IMR-90 (cell line): Measurements from ENCODE around the gene HSD3B1. TPM values are rescaled to one million over a fixed set of nuclear protein-coding genes. Genes with fewer than 3 reads are reported as not detected.

ENCODE experiments used
- ATAC-seq: fragments of 200-7000 bp; cut with Tn5 transposase; 2 replicates; pipeline ENCODE4 v1.9.1; 2020; ENCODE audit warnings: low read depth, mild to moderate bottlenecking, moderate library complexity
- BruUV-seq: library from RNA; stranded (reverse); fragments of 400-500 nt; replicated peaks from 2 replicates; lab custom pipeline; 2021; lab: Mats Ljungman, UMichigan
- CTCF ChIA-PET: fragments of 300-600 bp; formaldehyde crosslinking; extraction: SDS; loops from one replicate; lab custom pipeline; 2021; ENCODE audit warnings: antibody characterized with exemption; lab: Yijun Ruan, JAX
- POLR2A ChIA-PET: fragments of 300-600 bp; sonication (Branson Sonifier 250); formaldehyde crosslinking; loops from one replicate; lab custom pipeline; 2022; ENCODE audit warnings: antibody characterized with exemption; ENCODE audit not compliant: unreplicated experiment; lab: Charles Lee
- DNase-seq: peaks from one replicate; pipeline ENCODE4 v3.0.0; 2013
- H2AFZ ChIP-seq: replicated peaks from 2 replicates; pipeline ENCODE3; 2013; ENCODE audit warnings: low read length, mild to moderate bottlenecking; ENCODE audit not compliant: poor library complexity
- H2AK5ac ChIP-seq: 2 replicates; pipeline ENCODE4 v1.6.1; 2013; ENCODE audit warnings: low read depth, low read length, inconsistent platforms
- H2AK9ac ChIP-seq: replicated peaks from 2 replicates; pipeline ENCODE3; 2013; ENCODE audit warnings: mild to moderate bottlenecking, low read depth, low read length, moderate library complexity; ENCODE audit not compliant: poor library complexity
- H2BK120ac ChIP-seq: 2 replicates; pipeline ENCODE4 v1.6.1; 2013; ENCODE audit warnings: low read depth, low read length, inconsistent platforms
- H2BK15ac ChIP-seq: 3 replicates; pipeline ENCODE4 v1.6.1; 2013; ENCODE audit warnings: low read depth, low read length, inconsistent platforms
- H2BK20ac ChIP-seq: 2 replicates; pipeline ENCODE4 v1.6.1; 2013; ENCODE audit warnings: low read depth, mild to moderate bottlenecking, inconsistent platforms, low read length, moderate library complexity
- H2BK5ac ChIP-seq: 2 replicates; pipeline ENCODE4 v1.6.1; 2013; ENCODE audit warnings: mild to moderate bottlenecking, low read depth, low read length, inconsistent platforms; ENCODE audit not compliant: poor library complexity, severe bottlenecking
- H3K14ac ChIP-seq: replicated peaks from 2 replicates; pipeline ENCODE4 v1.6.1; 2013; ENCODE audit warnings: low read depth, low read length, inconsistent platforms
- H3K18ac ChIP-seq: 2 replicates; pipeline ENCODE4 v1.6.1; 2013; ENCODE audit warnings: low read depth, low read length, control low read depth
- H3K23ac ChIP-seq: 2 replicates; pipeline ENCODE4 v1.6.1; 2013; ENCODE audit warnings: low read depth, low read length, inconsistent platforms
- H3K27ac ChIP-seq: 2 replicates; pipeline ENCODE4 v1.5.1; 2013; ENCODE audit warnings: mild to moderate bottlenecking, control low read depth, low read length; ENCODE audit not compliant: insufficient read depth
- H3K27me3 ChIP-seq: 2 replicates; pipeline ENCODE4 v1.6.1; 2013; ENCODE audit warnings: low read length; ENCODE audit not compliant: control insufficient read depth, insufficient read depth
- H3K36me3 ChIP-seq: 2 replicates; pipeline ENCODE4 v1.6.1; 2013; ENCODE audit warnings: low read length, mixed read lengths; ENCODE audit not compliant: control insufficient read depth, insufficient read depth
- H3K4ac ChIP-seq: 2 replicates; pipeline ENCODE4 v1.6.1; 2013; ENCODE audit warnings: low read depth, low read length, inconsistent platforms
- H3K4me1 ChIP-seq: 2 replicates; pipeline ENCODE4 v1.6.1; 2013; ENCODE audit warnings: low read length, mixed read lengths; ENCODE audit not compliant: control insufficient read depth, insufficient read depth
- H3K4me2 ChIP-seq: 2 replicates; pipeline ENCODE4 v1.6.1; 2013; ENCODE audit warnings: low read depth, mild to moderate bottlenecking, control low read depth, low read length, moderate library complexity
- H3K4me3 ChIP-seq: 2 replicates; pipeline ENCODE4 v1.5.1; 2013; ENCODE audit warnings: low read depth, mild to moderate bottlenecking, control low read depth, low read length, moderate library complexity; ENCODE audit not compliant: insufficient read depth
- H3K56ac ChIP-seq: 2 replicates; pipeline ENCODE4 v1.6.1; 2013; ENCODE audit warnings: low read length, inconsistent platforms; ENCODE audit not compliant: insufficient read depth; ENCODE audit errors: extremely low read depth
- H3K79me1 ChIP-seq, 2 experiments: 2 replicates each; pipeline ENCODE4 v1.6.1; 2013; ENCODE audit warnings: low read length in 2 of 2, inconsistent platforms in 1 of 2, low read depth in 1 of 2
- H3K9ac ChIP-seq: 2 replicates; pipeline ENCODE4 v1.6.1; 2013; ENCODE audit warnings: low read depth, low read length, control low read depth
- H3K9me1 ChIP-seq: 2 replicates; pipeline ENCODE4 v1.6.1; 2013; ENCODE audit warnings: low read length, inconsistent platforms; ENCODE audit not compliant: insufficient read depth
- H3K9me3 ChIP-seq: 2 replicates; pipeline ENCODE4 v1.6.1; 2013; ENCODE audit warnings: low read length; ENCODE audit not compliant: control insufficient read depth, insufficient read depth
- H4K20me1 ChIP-seq: 2 replicates; pipeline ENCODE4 v1.6.1; 2013; ENCODE audit warnings: low read length, inconsistent platforms; ENCODE audit not compliant: insufficient read depth
- H4K5ac ChIP-seq: 2 replicates; pipeline ENCODE4 v1.6.1; 2013; ENCODE audit warnings: mild to moderate bottlenecking, low read depth, low read length, control low read depth
- H4K8ac ChIP-seq, 2 experiments: 2 replicates each; pipeline ENCODE4 v1.6.1; 2013; ENCODE audit warnings: low read depth in 2 of 2, low read length in 2 of 2, control low read depth in 1 of 2, inconsistent platforms in 1 of 2
- H4K91ac ChIP-seq: 2 replicates; pipeline ENCODE4 v1.6.1; 2013; ENCODE audit warnings: low read depth, low read length, inconsistent platforms; ENCODE audit not compliant: insufficient read depth
- BHLHE40 ChIP-seq: fragments of 150-350 bp; IDR thresholded peaks from 2 replicates; pipeline ENCODE4 v1.6.1; 2016; ENCODE audit warnings: mild to moderate bottlenecking, low read depth, low read length
- CEBPB ChIP-seq: IDR thresholded peaks from 2 replicates; pipeline ENCODE4 v1.6.1; 2012; ENCODE audit warnings: low read depth, low read length, improper control_type of control experiment
- CHD1 ChIP-seq: IDR thresholded peaks from 2 replicates; pipeline ENCODE4 v1.6.1; 2012; ENCODE audit warnings: low read depth, low read length, improper control_type of control experiment
- CTCF ChIP-seq: conservative IDR thresholded peaks from 2 replicates; pipeline ENCODE4 v1.5.1; 2012; ENCODE audit warnings: mild to moderate bottlenecking, low read depth, low read length, improper control_type of control experiment
- ELK1 ChIP-seq: fragments of 150-350 bp; IDR thresholded peaks from 2 replicates; pipeline ENCODE4 v1.6.1; 2016; ENCODE audit warnings: low read depth, mild to moderate bottlenecking, low read length, moderate library complexity, borderline replicate concordance
- FOS ChIP-seq: fragments of 150-350 bp; IDR thresholded peaks from 2 replicates; pipeline ENCODE4 v1.6.1; 2016; ENCODE audit warnings: low read depth, low read length
- MAFK ChIP-seq: IDR thresholded peaks from 2 replicates; pipeline ENCODE4 v1.6.1; 2012; ENCODE audit warnings: low read depth, low read length, improper control_type of control experiment
- MAZ ChIP-seq: IDR thresholded peaks from 2 replicates; pipeline ENCODE4 v1.6.1; 2012; ENCODE audit warnings: low read depth, mild to moderate bottlenecking, low read length, improper control_type of control experiment, moderate library complexity, borderline replicate concordance
- MXI1 ChIP-seq: IDR thresholded peaks from 2 replicates; pipeline ENCODE4 v1.6.1; 2012; ENCODE audit warnings: low read depth, mild to moderate bottlenecking, low read length, moderate library complexity, borderline replicate concordance
- NFE2L2 ChIP-seq: fragments of 150-350 bp; IDR thresholded peaks from 2 replicates; pipeline ENCODE4 v1.6.1; 2016; ENCODE audit warnings: low read depth, mild to moderate bottlenecking, low read length
- POLR2A ChIP-seq: IDR thresholded peaks from 2 replicates; pipeline ENCODE4 v1.6.1; 2012; ENCODE audit warnings: mild to moderate bottlenecking, low read depth, low read length
- RAD21 ChIP-seq: IDR thresholded peaks from 2 replicates; pipeline ENCODE4 v1.6.1; 2012; ENCODE audit warnings: low read length, improper control_type of control experiment
- RCOR1 ChIP-seq: IDR thresholded peaks from 2 replicates; pipeline ENCODE4 v1.6.1; 2012; ENCODE audit warnings: mild to moderate bottlenecking, low read length, improper control_type of control experiment; ENCODE audit not compliant: insufficient replicate concordance
- RFX5 ChIP-seq: IDR thresholded peaks from 2 replicates; pipeline ENCODE4 v1.8.0; 2012; ENCODE audit warnings: low read depth, mild to moderate bottlenecking, low read length, moderate library complexity
- SMC3 ChIP-seq: fragments of 150-350 bp; IDR thresholded peaks from 2 replicates; pipeline ENCODE4 v1.6.1; 2016; ENCODE audit warnings: low read depth, mild to moderate bottlenecking, antibody characterized with exemption, low read length, moderate library complexity
- USF2 ChIP-seq: fragments of 150-350 bp; IDR thresholded peaks from 2 replicates; pipeline ENCODE4 v1.6.1; 2017; ENCODE audit warnings: mild to moderate bottlenecking, antibody characterized with exemption, low read length, low read depth
- WGBS, 2 experiments: methylation state at CpG; one replicate each; pipeline versions ENCODE4 v1.1.5 to v1.1.7; 2013; ENCODE audit warnings: missing lambda C conversion rate in 2 of 2; ENCODE audit not compliant: insufficient read length in 1 of 2; ENCODE audit errors: extremely low coverage in 2 of 2; 5-methylcytosine and 5-hydroxymethylcytosine counted together
- dilution Hi-C: fragments of 300-500 bp; cut with HindIII; formaldehyde crosslinking; loops from one replicate; pipeline ENCODE4 v1.14.3; 2018; ENCODE audit warnings: low sequenced_read_pairs; ENCODE audit not compliant: unreplicated experiment
- in situ Hi-C: fragments of 300-500 bp; cut with MboI; formaldehyde crosslinking; loops from 3 replicates; pipeline ENCODE4 v1.14.3; 2019; ENCODE audit warnings: low sequenced_read_pairs, inconsistent platforms, mixed read lengths
- intact Hi-C: fragments of 100-400 bp; cut with micrococcal nuclease; formaldehyde crosslinking; loops from 2 replicates; pipeline ENCODE4 v1.10.0; 2022
- polyA plus RNA-seq, 3 experiments: library from polyadenylated mRNA; depleted of rRNA; stranded (reverse); fragments of >200 nt; gene quantifications; 2 replicates each; pipeline ENCODE4 v1.2.3, GENCODE V29; 2012; ENCODE audit warnings: low replicate concordance in 1 of 3
- total RNA-seq: library from RNA; depleted of rRNA; stranded (reverse); fragments of >200 nt; gene quantifications from 2 replicates; pipeline ENCODE4 v1.2.3, GENCODE V29; 2012

HSD3B1 gene
- total and polyA plus RNA-seq, 2 of the 4 experiments (the other 2 are of a cell fraction) = not detected

GRCh38 chr1:119489201-119489600 lies 17.8 kb upstream of the HSD3B1 start:
- TF ChIP-seq CEBPB = no peak
- TF ChIP-seq RFX5 = no peak
- TF ChIP-seq MAFK = no peak
- no peak for TF ChIP-seq FOS
- no peak for TF ChIP-seq SMC3
- no peak for TF ChIP-seq POLR2A
- TF ChIP-seq NFE2L2 = no peak
- no peak for TF ChIP-seq RCOR1
- no peak for TF ChIP-seq USF2
- TF ChIP-seq ELK1 = no peak
- TF ChIP-seq MAZ = no peak
- TF ChIP-seq CTCF = no peak
- TF ChIP-seq BHLHE40 = no peak
- no peak for TF ChIP-seq MXI1
- TF ChIP-seq RAD21 = no peak
- no peak for TF ChIP-seq CHD1
- CTCF ChIA-PET = no interaction called here
- no peak overlapping the region for H3K14ac ChIP-seq

More at GRCh38 chr1:119489201-119489600, 17.8 kb upstream of the HSD3B1 start:
- Histone ChIP-seq H3K56ac (no peak overlapping the region), H3K9me3 (no peaks in the 10 kb centered on the region), H4K5ac (no peak overlapping the region), H2BK15ac (no peak overlapping the region), H3K4me1 (no peaks in the 10 kb centered on the region), H3K79me1 (no peaks in the 10 kb centered on the region), H3K36me3 (no peaks in the 10 kb centered on the region), H2BK5ac (no peak overlapping the region), H3K23ac (no peak overlapping the region), H3K18ac (no peak overlapping the region), H2AFZ (no peak overlapping the region), H3K4me2 (no peak overlapping the region), H3K4ac (no peak overlapping the region), H3K27me3 (no peaks in the 10 kb centered on the region; the same call in 1 of the 2 replicates), H2AK5ac (no peak overlapping the region), H4K91ac (no peak overlapping the region), H4K20me1 (no peaks in the 10 kb centered on the region), H3K4me3 (no peak overlapping the region), H3K9ac (no peak overlapping the region), H3K27ac (no peak overlapping the region), H2BK120ac (no peak overlapping the region), H3K9me1 (no peaks in the 10 kb centered on the region), H2BK20ac (no peak overlapping the region), H2AK9ac (no peak overlapping the region), H4K8ac (no peak overlapping the region)
- dilution Hi-C loops (no loop called here), intact Hi-C loops (no loop called here), in situ Hi-C loops (no loop called here)
- no peak for ATAC-seq
- BruUV-seq = no TSS peak
- POLR2A ChIA-PET = no interaction called here
- WGBS, 2 experiments = 20% methylated on average over 1 of the region's 2 CpGs; no CpG with 5 or more reads in 1 of the 2 experiments
- DNase-seq = no peak
